Activated CD4-positive, alpha-beta T cell treated with anti-CD3 and anti-CD28 coated beads for 48 hours (primary cell): ENCODE measurements around the gene IQSEC1.

Experiments used
- DNase-seq: peaks from one replicate; pipeline ENCODE4 v3.0.0-alpha.2; 2020

The IQSEC1 gene

DNA sequence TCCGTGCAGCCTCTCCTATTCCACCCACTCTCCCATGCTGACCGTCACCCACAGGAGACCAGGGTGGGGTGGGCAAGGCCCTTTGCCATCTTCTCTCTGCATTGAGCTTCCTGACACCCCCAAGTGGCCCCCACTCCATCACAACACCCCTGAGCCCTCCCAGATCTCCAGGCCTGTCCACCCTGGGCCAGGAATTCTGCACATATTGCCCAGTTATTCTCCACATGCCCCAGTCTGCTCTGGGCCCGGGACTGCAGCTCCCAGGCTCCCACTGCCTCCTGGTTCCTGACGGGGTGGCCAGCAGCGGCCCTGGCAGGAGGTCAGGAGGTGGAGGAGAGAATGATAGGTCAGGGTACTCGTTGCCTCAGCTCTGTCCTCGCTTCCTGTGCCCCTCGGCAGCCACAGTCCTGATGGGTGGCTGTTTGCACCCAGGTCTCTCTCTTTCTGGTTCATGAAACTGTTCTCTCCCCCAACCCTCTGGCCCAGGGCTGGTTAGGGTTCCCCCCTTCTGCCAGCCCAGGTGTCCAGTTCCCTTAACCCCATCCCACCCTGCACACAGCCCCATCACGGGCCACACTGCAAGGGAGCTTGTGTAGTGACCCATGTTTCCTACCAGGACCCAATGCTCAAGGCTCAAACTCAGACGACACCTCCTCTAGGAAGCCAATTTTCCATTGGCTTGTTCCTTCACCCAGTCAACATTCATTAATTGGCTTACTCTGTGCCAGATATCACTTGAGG, 47.3 kb downstream of the IQSEC1 start:
- DNase-seq: no peak

GRCh38 chr3:13025090-13025489, 48.1 kb downstream of the IQSEC1 start:
- DNase-seq: peak; percentile 40

DNA sequence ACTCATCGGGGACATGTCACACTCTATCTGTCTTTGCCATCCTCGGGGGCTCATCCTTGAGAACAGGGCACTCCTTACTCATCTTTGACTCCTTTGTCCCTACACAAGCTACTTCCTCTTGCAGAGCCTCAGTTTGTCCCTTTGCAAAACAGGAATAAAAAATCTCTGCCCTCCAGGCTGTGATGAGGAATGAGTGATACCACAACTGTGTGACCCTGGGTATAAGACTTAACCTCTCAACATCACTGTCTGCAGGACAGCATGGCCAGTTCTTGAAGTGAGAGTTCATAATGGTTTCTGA, 48.5 kb downstream of the IQSEC1 start:
- DNase-seq: no peak

GRCh38 chr3:13023971-13024764, 49.1 kb downstream of the IQSEC1 start:
- DNase-seq: no peak

DNA sequence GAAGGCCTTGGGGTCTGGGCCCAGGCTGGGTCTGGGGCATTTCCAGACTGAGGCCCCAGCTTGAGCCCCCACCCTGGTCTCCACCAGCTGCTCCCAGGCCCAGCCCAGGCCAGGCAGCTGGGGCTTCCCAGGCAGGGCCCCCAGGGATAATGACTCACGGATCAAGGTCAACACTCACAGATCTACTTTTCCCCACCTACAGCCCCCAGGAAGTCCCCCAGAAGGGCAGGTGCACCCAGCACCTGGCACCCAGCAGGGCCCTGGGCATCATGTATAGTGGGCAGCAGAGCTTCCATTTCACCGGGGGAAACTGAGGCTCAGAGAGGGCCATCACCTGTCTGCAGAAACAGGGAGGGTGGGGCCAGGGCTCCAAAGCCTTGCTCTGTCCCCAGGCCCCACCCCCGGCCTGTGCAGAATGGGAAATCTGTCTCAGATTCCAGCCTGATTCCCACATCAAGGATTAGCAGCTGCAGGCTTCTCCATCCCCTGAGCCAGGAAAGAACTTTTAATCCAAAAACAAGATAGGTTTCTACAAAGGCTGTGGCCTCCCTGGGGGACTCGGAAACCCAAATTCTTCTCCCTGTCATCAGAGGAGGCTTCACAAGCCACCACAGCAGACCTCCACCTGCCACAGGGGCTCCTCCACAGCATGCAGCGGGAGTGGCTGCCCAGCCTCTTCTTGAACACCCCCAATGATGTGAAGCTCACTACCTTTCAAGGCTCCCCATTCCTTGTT, 49.8 kb downstream of the IQSEC1 start:
- no peak for DNase-seq

DNA sequence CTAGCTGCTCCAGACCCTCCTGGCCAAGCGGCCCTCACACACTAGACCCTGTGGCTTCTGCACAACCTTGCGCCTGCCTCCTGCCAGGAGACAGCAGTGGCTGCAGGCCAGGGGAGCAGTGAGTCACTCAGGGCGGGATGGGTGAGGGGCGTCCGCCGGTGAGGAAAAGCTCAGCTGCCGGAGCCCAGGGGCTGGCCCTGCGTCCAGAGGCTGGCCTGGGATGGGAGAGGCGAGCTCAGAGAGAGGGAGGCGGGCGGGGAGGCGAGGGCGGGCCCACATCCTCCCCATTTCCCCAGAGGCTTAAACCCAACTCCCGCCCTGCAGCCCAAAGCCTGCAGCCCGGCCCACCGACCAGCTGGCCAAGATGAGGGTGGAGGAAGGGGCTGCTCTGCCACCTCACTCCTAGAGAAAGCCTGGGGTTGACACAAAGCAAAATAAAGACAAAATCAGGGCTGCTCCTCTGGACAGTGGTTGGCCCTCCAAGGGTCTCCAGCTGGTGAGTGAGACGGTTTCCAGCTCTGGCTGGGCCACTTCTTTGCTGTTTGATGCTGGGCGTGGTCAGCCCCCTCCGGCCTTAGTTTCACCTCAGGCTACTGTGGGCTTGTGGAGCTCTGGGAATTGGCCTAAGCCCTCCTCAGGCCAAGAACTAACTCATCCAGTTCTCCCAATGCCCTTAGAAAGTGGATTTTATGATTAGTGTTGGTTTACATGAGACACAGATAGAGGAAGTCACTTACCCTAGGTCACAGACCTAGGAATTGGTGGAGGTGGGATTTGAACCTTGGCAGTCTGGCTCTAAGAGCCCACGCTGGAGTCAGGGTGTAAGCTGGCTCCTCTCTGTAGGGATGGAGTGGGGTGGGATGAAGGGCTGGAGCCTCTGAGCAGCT, 50.6 kb downstream of the IQSEC1 start:
- DNase-seq: no peak

GRCh38 chr3:13021141-13022114, 51.8 kb downstream of the IQSEC1 start:
- no peak for DNase-seq

DNA sequence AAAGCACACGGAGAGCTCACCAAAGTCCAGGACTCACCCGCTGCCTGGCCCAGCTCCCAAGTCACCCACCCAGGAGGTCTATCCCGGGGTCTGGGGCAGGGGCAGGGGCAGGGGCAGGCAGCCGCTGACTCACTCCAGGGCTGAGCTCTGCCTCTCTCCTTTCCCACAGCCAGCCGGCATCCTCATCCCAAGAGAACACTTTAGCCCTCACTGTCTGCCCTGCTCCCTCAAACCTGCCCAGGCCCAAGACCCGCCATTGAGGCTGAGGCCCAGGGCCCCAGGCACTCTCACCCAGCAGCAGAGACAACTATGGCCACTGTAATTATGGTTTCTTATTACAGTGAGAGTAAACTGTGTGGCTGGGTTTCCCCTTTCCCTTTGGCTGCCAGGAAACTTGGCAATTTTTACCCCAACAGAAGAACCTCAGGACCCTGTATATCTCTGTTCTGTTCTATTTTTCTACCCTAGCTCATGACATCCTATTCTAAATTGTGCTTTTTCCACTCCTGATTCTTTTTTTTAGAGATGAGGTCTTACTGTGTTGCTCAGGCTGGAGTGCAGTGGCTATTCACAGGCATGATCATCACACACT, 53.0 kb downstream of the IQSEC1 start:
- DNase-seq: no peak

DNA sequence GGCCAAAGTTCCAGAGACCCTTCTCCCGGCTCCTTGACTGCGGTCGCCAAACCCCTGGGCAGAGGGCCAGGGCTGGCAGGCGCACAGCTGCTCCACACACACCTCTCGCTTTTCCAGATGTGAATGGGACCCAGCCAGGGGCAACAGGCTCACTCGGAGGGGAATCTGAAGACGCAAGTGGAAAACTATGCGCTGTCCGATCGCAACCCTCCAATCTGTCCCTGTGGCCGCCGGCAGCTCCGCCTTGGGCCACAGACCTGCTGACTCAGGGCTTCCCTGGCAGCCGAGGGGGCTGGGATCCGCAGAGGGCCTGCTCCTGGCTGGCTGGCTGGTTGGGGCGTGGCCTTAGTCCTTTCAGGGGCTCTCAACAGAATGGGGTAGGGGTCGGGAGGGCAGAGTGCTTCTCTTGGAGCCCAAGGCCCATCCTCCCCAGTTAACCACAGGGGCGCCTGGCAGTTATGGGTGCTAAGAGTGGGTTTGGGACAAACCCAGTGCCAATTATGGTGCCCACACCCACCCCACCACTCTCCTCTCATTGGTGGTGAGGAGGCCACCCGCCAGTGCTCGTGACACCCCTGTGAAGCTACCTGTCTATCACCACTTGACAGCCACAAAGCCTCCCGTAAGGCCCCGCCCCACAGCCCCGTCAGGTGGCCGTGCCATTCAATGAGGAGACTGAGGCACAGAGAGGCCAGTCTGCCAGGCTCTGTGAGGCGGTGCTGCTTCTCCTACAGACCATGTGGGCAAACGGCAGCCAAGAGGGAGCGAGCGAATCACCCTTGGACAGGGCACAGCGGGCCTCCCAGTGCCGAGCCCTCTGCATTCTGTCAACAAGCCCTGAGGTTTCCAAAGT, 53.8 kb downstream of the IQSEC1 start:
- DNase-seq: no peak

DNA sequence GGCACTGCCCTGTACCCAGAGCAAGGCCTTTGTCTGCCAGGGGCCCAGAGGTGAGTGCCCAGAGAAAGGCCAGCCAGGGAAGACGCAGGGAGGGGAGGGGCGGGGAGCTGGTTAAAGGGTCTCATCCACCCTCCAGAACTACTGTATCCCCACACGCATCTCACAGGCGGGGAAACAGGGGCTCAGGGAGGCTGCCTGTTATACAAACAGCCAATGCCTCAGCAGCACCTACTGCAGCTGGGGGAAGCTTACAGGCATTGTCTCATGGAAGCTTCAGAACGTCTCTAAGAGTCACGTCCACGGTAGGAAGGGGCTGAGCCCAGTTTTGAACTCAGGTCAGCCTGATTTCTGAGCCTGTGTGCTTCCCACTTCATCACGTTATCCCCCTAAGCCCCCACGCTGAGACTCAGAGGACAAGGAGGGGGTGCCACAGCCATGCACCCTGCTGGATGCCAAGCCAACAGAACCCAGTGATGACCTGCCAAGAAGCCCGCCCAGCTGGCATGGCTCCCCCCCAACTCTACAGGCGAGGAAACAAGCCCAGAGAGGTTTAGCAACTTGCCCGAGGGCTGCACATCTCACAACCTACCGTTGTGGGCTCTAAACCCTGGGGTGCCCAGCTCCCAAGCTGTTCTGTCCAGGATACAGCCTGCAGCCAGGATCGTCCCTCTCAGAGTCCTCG, 54.5 kb downstream of the IQSEC1 start:
- no peak for DNase-seq

- DNase-seq: no peak
Measured at GRCh38 chr3:13018043-13018451, 55.2 kb downstream of the IQSEC1 start.

- DNase-seq: no peak
Measured at GRCh38 chr3:13017361-13018042, 55.7 kb downstream of the IQSEC1 start.

GRCh38 chr3:13016721-13017255, 56.4 kb downstream of the IQSEC1 start:
- no peak for DNase-seq

GRCh38 chr3:13016083-13016720, 57.0 kb downstream of the IQSEC1 start:
- peak; percentile 68 for DNase-seq

DNA sequence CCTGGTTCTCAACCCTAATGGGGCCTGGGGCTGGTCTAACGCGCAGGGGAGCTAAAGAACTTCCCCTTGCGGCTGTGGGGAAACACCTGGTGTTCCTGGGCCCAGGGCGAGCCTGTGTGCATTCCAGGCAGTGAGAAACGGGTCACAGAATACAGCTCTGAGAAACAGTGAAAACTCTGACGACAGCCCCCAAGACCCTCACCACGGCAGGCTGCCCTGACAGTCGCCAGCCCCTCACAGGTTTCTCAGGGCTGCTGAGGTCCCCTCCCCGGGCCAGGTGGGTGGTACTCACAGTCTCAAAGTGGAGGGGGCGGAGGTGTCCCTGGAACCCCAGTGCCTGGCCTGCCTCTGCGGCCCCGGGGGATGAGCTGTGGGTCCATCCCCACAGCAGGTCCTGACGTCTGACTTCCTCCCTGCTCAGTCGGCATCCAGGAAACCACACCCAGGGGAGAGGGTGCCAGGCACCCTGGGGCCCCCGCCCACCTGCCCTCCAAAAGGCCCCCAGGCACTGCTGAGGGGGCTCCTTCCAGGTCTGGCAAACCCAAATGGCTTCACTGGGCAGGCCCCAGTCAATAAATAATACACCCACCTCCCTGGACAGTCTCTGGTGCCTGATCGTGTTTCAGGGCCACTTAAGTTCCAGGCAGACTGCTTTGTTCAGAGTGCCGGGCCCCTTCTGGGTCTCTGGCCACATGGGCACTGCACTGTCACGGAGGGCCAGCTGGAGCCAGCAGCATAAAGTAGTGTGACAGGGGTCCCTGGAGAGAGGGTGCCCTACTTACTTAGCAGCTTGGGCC, 57.7 kb downstream of the IQSEC1 start:
- peak; percentile 64 for DNase-seq

DNA sequence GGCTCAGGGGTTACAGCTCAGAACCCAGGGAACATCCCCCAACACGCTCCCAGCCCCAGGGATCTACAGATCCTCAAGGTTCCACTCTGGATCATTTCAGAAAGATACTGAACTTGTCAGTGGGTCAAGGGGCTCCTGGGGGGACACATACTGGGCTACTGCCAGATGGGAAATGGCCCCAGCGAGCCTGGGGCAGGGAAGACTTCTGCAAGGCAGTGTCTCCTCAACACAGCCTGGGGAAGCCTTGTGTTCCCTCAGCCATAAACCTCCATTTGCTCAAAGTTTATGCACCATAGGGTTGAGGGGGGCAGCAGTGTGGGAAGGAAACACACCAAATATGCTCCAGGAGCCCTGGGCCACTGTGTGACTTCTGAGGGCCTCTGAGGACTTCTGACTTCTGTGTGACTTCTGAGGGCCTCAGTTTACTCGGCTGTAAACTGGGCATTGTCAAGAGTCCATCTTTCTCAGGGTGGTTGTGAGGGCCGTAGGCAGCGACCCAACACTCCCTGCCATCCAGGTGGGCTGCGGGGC, 58.4 kb downstream of the IQSEC1 start:
- peak; percentile 24 for DNase-seq
